NCI-H510A treated with DMSO at 0.1 percent for 48 hours (cell line): Measurements from ENCODE around the gene TFF1.

Experiments
- DNase-seq: peaks from one replicate; lab custom pipeline; 2025; lab: John Stamatoyannopoulos, UW

Gene TFF1

DNA sequence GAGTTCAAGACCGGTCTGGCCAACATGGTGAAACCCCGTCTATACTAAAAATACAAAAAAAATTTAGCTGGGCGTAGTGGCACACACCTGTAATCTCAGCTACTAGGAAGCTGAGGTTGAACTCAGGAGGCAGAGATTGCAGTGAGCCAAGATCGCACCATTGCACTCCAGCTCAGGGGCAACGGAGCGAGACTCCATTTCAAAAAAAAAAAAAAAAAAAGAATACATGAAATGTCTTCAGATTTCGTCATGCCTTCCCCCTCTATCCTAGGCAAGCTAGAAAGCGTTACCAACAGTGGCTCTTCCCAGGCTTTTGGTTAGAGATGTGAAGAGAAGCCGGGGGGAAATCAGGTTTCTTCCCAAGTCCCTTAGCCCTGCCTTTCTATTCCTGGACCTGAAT lies 3.6 kb downstream of the TFF1 start:
- no peak for DNase-seq

DNA sequence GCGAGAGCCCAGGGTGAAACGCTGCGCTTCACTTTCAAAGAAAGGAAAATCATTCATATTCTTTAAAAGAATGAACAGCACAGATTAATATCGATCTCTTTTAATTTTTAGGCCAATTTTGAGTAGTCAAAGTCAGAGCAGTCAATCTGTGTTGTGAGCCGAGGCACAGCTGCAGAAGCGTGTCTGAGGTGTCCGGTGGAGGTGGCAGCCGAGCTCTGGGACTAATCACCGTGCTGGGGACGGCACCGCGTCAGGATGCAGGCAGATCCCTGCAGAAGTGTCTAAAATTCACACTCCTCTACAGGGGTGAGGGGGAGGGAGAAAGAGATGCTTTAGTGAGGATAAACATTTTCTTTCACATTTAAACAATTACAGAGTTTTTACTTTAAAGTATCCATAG lies 4.1 kb downstream of the TFF1 start:
- no peak for DNase-seq

DNA sequence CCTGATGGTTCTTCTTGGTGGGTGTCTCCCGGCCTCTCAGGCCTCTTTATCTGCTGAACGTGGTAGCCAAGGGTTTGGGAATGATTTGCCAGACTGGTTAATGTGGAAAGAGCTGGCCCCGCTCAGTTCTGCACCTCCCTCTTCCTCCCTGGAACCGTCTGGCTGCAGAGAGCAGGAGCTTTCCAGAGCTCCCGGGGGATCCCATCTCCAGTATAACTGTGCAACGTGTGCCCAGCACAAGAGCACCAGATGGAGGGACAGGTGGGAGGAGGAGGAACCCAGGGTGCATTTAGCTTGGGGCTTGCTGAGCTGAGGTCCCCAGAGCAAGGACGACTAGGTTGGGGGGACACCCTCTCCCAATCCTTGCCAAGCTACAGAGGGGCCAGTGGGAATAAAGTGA lies 5.0 kb downstream of the TFF1 start:
- DNase-seq, result no peak

DNA sequence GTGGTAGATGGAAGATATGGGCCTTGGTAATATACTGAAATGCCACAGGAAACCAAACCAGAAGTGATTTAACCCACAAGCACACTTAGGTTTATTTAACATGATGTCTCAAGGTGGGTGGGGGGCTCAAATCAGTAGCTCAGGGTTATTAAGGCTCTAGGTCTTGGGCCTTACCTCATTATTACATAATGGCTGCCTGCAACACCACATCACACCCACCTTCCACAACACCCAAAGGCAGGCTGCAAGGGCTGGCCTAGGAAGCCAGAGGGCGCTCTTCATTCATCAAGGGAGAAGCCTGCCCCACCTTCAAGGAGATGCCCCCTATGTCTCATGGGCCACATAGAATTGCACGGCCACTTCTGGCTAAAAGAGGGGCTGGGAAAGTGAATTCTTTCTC lies 6.0 kb downstream of the TFF1 start:
- DNase-seq, result no peak

DNA sequence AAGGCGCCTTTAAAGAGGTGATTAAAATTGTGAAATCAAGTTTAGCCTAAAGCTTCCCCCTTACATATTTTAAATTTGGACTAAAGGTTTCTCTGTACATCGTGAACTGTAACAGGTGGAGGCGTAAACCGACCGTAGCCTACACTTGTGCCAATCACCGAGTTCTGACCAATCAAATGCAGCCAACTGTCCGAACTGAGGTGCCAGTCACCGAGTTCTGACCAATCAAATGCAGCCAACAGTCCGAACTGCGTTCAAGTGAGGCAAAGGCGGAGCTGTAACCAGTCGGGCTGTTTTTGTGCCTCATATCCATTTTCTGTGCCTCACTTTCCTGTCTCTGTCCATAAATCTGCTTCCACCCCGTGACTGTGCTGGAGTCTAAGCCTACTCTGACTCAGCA lies 7.4 kb downstream of the TFF1 start:
- no peak for DNase-seq

DNA sequence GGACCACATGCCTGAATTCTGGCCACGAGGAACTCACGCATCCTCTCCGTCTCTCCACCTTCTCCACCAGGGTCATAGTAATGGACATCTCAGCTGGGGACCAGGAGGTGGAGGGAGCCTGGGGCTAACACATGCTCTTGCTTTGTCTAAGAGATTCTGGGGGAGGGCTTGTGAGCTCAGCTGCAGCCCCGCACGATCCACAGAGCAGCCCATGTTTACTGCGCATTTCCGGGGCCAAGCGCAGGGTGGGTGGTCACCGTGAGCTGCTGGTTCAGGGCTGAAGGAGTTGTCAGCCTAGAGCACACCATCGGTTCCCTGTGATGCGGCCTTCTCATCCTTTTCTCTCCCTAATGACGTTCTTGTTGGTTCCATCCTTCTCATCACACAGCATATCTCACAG lies 8.1 kb downstream of the TFF1 start:
- no peak for DNase-seq

DNA sequence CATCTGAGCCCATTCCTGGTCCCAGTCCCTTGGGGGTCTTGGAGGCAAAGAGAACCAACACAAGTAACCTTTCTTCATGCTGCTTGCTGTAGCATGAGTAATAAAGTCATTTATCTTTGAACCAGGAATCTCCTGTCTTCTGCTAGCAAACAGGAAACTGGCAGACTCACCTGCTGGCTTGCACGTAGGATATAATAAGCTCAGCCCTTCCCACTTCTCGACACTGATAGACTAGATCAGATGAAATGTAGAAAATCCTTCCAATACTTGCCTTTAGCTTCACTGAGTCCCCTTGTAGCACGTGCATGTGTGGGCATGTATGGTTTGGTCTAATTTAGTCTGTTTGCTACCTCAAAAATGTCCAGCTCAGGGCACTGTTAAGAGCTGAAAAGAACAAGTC lies 9.0 kb downstream of the TFF1 start:
- DNase-seq, result no peak

DNA sequence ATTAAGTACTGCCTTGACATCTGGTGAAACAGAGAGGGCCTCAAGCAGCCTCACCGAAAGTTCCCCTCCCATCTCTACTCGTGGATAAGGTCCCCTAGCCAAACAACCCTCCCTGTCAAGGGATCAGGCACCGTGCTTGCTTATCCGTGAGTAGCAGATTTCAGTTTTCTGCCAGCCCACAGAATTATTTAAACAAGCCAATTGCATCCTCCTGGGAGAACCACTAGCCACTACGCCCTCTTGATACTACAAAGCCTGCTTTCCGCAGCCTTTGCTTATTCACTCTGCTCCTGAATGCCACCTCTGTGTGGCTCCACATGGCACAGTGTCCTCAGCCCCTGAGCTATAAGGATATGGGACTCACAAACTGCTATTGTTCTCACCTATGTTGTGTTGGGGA lies 9.7 kb downstream of the TFF1 start:
- no peak for DNase-seq

DNA sequence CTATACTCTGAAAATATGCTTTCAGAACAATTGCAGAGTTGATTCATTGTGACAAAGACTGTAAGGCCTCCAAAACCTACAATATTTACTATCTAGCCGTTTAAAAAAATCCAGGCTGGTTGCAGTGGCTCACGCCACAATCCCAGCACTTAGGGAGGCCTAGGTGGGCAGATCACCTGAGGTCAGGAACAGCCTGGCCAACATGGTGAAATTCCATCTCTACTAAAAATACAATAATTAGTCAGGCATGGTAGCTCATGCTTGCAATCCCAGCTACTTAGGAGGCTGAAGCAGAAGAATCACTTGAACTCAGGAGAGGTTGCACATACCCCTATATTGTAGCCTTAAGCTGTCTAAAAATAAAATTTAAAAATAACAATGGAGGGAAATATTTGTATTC lies 10.3 kb downstream of the TFF1 start:
- no peak for DNase-seq

DNA sequence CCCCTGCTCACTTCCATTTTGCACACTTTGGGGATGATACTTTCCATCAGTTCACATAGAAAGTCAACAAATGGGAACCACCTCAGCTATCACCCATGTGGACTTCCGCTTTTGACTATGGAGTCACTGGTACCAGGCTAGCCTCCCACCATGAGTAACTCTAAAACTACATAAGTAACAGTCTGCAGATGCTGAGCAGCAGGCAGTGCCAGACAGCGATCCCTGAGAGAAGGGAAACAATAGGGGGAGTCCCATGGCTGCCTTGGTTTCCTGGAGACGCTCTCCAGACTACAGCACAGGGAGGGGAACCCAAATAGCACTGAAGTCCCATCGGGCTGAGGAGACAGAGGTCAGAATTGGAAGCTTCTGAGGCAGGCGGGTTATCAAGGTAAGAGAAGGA lies 12.7 kb downstream of the TFF1 start:
- DNase-seq, result no peak

DNA sequence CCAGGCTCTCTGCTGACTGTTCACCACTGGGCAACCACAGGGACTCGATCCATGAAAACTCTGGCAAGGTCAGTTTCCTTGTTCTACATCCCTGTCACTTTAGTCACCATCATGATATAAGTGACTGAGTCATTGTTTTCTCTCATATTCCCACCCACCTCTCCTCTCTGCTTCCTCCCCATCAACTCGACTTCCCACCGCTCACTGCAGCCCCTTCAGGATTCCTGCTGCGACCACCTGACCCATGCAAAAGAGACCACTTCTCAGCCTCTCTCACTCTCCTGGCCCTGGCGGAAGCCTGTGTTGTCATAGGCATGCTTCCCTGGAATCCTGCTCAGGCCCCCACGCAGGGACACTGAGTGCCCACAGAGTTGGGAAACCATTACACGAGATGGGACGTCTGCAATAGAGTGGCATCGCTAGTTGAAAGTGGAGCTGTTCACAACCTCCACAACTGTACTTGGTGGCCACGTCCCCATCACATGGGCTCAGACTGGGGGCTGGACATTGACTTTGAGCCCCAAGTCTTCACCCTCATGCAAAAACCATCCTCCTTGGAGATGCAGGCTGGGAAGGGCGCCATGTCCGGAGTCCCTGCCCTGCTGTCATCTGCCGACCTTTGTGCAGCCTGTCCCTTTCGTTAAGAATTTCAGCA lies 13.8 kb downstream of the TFF1 start:
- no peak for DNase-seq

DNA sequence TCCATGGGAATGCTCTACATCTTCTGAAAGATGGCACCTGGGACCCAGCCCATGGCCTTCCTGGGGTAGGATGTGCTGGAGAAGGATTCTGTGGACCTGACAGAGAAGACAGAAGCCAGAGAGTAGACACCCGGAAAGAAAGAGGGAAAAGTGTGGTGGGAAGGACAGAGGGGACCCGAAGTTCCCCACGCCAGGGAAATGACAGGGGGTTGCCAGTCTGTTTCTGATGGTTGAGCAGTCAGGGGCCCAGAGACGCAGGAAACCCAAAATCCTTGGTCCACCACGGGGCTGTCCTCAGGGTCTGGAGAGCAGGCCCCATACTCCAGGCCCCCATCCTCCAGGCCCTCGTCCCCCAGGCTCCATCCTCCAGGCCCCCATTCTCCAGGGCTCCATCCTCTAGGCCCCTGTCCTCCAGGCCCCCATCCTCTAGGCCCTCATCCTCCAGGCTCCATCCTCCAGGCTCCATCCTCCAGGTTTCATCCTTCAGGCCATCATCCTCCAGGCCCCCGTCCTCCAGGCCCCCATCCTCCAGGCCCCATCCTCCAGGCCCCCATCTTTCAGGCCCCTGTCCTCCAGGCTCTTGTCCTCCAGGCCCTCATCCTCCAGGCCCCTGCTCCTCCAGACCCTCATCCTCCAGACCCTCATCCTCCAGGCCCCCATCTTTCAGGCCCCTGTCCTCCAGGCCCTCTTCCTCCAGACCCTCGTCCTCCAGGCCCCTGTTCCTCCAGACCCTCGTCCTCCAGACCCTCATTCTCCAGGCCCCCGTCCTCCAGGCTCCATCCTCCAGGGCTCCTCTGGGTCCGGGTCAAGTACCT lies 14.5 kb downstream of the TFF1 start:
- no peak for DNase-seq

DNA sequence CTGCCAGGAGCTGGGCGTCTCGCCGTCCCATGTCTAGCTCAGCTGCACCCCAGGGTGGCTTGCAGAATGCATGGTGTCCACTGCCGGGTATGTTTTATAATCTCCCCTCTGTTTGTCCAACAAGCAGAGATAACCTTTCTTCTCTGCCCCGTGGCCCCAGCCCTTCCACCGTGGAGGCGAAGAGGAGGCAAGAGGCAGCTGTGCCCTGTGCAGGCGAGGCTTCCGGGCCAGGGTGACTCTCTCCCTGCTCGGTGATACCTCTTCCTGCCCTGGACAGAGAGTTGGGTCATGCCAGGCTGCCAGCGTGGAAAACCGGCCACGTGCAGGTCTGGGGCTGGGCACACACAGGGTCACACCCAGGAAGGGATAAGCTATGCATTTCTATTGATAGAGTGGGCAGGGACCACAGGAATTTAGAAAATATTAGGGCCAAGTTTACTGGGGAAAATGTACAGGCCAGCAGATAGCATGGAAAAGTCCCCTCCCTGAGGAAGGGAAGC lies 15.4 kb downstream of the TFF1 start, which contains the start of gene TFF2:
TFF2 (minus strand) TSS at position 68 of the 500 bp plus-strand sequence; CDS start at position 31, 37 bp downstream.
- no peak for DNase-seq

DNA sequence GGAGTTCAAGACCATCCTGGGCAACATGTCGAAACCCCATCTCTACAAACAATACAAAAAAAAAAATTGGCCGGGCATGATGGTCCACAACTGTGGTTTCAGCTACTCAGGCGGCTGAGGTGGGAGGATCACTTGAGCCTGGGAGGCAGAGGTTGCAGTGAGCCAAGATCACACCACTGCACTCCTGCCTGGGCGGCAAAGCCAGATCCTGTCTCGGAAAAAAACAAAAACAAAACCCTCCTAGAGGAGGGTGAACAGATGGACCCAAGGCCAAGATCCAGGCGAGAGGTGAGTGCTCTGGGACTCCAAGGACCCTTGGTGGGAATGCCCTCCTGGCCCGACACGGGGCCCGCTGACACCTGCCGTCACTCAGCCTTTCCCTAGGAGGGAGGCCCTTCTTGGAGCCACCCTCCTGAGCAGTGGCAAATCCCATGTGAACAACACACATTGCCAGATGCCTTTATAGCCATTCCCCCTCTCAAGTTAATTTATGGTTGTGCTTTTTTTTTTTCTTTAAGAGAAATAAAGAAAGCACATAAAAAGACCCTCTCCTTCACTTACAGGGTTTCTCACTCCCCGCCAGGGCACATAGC lies 15.9 kb downstream of the TFF1 start:
- DNase-seq, result no peak

DNA sequence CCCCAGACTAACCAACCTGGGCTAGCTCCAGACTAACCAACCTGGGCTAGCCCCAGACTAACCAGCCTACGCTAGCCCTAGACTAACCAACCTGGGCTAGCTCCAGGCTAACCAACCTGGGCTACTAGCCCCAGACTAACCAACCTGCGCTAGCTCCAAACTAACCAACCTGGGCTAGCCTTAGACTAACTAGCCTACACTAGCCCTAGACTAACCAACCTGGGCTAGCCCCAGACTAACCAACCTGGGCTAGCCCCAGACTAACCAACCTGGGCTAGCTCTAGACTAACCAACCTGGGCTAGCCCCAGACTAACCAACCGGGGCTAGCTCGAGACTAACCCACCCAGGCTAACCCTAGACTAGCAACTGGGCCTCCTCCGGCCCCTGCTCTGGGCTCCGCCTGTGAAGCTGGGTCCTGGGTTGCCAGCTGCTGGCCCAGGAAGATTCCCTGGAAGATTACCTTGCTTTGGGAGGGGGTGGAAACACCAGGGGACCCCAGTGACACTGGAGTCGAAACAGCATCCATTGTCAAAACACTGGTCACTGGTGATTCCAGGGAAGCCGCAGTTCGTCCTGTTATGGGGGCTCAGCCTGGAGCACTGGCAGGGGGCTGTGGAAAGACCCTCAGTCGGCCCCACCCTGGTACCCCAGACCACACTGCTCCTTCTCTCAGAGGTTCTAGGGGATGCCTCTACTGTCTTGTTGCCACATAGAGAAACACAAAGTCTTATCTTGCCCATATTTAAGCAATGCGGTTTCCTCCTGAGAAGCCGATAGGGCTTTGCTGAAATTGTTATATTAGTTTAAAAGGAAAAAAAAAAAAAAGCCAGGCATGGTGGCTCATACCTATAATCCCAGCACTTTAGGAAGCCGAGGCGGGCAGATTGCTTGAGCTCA lies 16.7 kb downstream of the TFF1 start:
- DNase-seq, result no peak

DNA sequence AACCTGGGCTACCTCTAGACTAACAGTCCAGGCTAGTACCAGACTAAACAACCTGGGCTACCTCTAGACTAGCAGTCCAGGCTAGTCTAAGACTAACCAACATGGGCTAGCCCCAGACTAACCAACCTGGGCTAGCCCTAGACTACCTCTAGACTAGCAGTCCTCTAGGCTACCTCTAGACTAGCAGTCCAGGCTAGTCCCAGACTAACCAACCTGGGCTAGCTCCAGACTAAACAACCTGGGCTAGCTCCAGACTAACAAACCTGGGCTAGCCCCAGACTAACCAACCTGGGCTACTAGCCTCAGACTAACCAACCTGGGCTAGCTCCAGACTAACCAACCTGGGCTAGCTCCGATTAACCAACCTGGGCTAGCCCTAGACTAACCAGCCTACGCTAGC lies 17.6 kb downstream of the TFF1 start:
- no peak for DNase-seq

DNA sequence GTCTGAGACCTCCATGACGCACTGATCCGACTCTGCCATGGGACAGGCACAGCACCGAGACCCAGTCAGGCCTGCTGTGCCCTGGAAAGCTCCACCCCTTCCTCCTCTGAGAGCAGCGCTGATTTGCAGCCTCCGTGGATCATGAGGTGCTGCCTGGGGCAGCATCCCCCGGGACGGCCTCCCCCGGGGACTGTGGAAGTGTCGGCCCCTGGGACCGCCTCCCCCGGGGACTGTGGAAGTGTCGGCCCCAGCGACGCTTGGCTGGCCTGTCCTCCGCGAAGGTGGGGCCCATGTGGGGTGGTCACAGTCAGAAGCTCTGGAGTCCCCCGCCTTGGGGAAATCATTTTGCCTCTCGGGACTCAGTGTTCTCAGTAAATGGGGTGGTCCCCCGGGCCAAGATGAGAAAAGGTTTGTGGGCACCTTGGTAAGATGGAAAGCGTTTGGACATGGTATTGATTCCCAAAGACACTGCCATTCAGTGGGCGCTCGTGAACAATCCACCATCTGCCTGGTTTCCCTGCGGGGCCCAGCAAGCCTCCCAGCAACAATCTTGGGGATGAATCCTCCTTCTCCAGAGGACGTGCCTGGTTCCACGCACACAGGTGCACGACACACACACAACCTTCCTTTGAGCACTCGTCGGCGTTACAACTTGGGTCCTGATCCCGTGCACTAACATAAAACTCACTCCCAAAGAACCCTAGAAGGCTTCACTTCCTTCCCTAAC lies 18.6 kb downstream of the TFF1 start:
- DNase-seq, result no peak

DNA sequence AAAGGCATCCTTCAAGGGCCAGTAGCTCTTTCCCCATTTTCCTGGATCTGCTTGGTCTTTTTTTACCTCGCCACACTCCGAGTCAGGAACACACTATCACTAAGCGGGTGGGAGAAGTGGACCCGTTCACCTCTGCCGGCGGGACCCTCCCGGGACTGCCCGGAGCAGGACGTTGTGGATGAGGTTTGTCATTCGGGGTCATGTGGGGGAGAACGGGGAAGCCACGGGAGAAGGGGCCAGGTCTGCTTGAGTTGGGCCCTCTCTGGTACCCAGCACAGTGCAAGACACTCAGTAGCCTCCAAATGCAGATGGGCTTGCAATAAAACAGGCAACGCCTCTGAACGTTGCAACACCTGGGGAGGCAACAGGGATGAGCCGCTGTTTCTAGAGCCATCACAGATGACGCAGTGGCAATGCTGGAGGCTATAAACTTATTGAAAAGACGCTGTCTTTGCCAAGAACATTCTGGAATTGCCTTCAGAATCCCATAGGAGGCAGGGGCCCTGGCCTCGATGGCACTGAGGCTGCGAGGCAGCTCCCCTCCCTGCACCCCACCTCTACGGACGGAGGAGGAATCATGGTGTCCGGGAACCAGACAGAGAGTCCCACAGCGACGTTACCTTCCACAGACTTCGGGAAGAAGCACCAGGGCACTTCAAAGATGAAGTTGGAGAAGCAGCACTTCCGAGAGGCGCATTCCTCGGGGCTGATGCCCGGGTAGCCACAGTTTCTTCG lies 19.3 kb downstream of the TFF1 start:
- no peak for DNase-seq

DNA sequence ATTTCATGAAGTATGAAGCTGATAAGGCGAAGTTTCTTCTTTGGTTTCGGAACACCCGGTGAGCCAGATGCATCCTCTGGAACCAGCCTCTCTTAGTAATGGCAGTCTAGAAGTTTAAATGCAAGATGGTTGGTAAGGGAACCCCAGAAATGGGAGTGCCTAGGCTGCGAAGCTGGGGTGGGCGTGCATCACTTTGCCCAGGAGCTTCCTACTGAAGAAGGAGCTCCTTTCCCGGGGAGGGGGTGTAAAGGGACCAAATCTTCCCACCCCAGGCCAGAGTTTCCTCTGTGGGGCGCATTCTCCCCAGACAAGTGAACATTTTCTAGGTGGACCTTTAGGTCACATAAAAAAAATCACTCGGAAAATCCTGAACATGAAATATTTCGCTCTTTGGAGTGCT lies 19.9 kb downstream of the TFF1 start:
- no peak for DNase-seq

DNA sequence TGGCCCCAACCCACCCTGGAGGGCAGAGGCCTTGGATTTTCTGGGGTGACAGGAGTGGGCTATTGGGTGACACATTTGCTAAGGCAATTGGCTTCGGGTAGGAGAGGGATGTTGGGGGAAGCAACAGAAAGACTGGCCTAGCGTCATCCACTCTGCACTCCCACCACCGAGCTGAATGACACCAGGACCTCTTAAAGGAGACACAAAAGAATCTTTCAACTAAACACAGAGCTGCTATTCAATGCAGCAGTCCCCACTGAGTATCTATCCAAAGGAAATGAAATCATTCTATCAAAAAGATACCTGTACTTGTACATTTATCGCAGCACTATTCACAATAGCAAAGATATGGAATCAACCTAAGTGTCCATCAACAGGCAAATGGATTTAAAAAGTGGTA lies 21.7 kb downstream of the TFF1 start:
- no peak for DNase-seq
